Measurements from ENCODE around the gene CLPSL1. TPM values are rescaled to one million over a fixed set of nuclear protein-coding genes. Genes with fewer than 3 reads are reported as not detected.

Gene CLPSL1
- total and polyA plus RNA-seq, 2 of the 8 experiments (the other 6 are each of a cell fraction or from before 2014, with no cell fraction given): not detected

DNA sequence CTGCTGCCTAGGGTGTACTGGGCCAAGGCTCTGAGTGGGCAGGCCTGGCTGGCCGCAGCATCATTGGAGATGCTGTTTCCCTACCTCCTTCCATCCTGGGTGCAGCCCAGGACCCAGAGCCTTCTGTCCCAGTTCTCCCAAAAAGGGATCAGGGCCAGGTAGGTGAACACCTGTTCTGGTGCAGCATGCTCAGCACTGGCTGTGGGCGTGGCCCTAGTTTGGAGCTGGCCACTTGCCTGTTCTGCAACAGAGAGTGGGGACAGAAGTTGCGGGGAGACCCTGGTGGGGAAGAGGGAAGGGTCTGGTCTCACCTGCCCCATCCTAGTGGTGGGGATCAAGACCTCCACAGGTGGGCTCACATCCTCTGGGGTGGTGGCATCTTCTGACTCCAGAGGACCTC, 45.4 kb upstream of the CLPSL1 start (continued):
- TF ChIP-seq BCL11A (IDR thresholded peaks at IDR 0.05; ENCODE audit: low read depth in 2 of 2, low read length in 2 of 2) (no peak), TEAD4 (IDR thresholded peaks at IDR 0.05; ENCODE audit: low read depth, low read length) (no peak)
